Fibroblast of upper back skin (primary cell): ENCODE measurements around the gene KRT86.
A peak's percentile ranks its signal among the peaks of the same experiment; 100 is the strongest.
"Not testable (repeated sequence)": the region's sequence is repeated elsewhere in the genome, so short reads cannot be mapped to it uniquely, and the experiment has no call there.

ENCODE experiments used
- DNase-seq: peaks from one replicate; pipeline ENCODE4 v3.0.0-alpha.2; 2013

KRT86 gene

GRCh38 chr12:52238916-52239646, 35.4 kb upstream of the KRT86 start:
- no peak for DNase-seq

GRCh38 chr12:52239767-52240166, 34.7 kb upstream of the KRT86 start:
- DNase-seq, result no peak

GRCh38 chr12:52240247-52240646, 34.2 kb upstream of the KRT86 start:
- DNase-seq, result not testable (repeated sequence)

GRCh38 chr12:52241205-52241842, 33.1 kb upstream of the KRT86 start:
- no peak for DNase-seq

- no peak for DNase-seq
Measured at GRCh38 chr12:52242442-52243258, 31.8 kb upstream of the KRT86 start.

- no peak for DNase-seq
Measured at GRCh38 chr12:52243259-52243855, 31.1 kb upstream of the KRT86 start.

GRCh38 chr12:52243856-52244614, 30.4 kb upstream of the KRT86 start:
- peak; percentile 91 for DNase-seq

- no peak for DNase-seq
Measured at GRCh38 chr12:52244615-52244994, 29.8 kb upstream of the KRT86 start.

GRCh38 chr12:52245259-52245961, 29.0 kb upstream of the KRT86 start:
- DNase-seq, result no peak

GRCh38 chr12:52245962-52246569, 28.4 kb upstream of the KRT86 start:
- no peak for DNase-seq

- no peak for DNase-seq
Measured at GRCh38 chr12:52246720-52247621, 27.5 kb upstream of the KRT86 start.

GRCh38 chr12:52247622-52248540, 26.6 kb upstream of the KRT86 start:
- DNase-seq, result no peak

GRCh38 chr12:52248541-52249461, 25.6 kb upstream of the KRT86 start:
- DNase-seq, result no peak

- DNase-seq, result no peak
Measured at GRCh38 chr12:52249511-52250047, 24.9 kb upstream of the KRT86 start.

GRCh38 chr12:52250048-52250990, 24.1 kb upstream of the KRT86 start:
- no peak for DNase-seq

GRCh38 chr12:52251367-52252051, 22.9 kb upstream of the KRT86 start:
- DNase-seq, result no peak
